ENCODE measurements around the gene NDUFB11.

Gene NDUFB11

DNA sequence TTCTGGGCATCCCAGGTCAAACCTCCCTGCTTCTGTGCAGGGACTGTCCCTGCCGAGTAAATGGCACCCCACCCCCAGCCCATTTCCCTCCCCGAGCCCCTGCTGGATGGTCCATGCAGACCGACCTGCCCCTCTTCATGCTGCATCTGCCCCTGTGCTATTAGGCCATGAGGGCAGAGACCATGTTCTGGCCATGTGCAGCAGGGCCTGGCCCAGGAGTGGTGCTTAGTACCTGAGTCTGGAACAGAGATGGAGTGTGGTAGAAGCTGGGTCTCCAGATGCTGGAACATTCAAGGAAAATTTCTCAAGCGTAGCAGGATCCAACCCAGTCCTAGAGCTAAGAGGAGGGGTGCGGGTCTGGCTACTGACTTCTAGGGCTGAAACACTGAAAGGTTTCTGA lies 33.8 kb upstream of the NDUFB11 start:
- H3K27ac ChIP-seq (replicated peaks), result no peak overlapping the region
- H3K27me3 ChIP-seq (ENCODE audit: insufficient read depth, poor library complexity, severe bottlenecking), result no peaks in the 10 kb centered on the region
- DNase-seq (ENCODE audit: low read depth in 1 of 2, low spot score in 1 of 2), result no peak
- no peak for TF ChIP-seq POLR2AphosphoS5 (IDR thresholded peaks at IDR 0.05; ENCODE audit: low read depth)
- no peak for TF ChIP-seq GABPA (IDR thresholded peaks at IDR 0.05; ENCODE audit: low read depth)
- TF ChIP-seq, protein P1, sequence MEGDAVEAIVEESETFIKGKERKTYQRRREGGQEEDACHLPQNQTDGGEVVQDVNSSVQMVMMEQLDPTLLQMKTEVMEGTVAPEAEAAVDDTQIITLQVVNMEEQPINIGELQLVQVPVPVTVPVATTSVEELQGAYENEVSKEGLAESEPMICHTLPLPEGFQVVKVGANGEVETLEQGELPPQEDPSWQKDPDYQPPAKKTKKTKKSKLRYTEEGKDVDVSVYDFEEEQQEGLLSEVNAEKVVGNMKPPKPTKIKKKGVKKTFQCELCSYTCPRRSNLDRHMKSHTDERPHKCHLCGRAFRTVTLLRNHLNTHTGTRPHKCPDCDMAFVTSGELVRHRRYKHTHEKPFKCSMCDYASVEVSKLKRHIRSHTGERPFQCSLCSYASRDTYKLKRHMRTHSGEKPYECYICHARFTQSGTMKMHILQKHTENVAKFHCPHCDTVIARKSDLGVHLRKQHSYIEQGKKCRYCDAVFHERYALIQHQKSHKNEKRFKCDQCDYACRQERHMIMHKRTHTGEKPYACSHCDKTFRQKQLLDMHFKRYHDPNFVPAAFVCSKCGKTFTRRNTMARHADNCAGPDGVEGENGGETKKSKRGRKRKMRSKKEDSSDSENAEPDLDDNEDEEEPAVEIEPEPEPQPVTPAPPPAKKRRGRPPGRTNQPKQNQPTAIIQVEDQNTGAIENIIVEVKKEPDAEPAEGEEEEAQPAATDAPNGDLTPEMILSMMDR (IDR thresholded peaks at IDR 0.05; ENCODE audit: insufficient read depth, low read length), result no peak
- no peak for TF ChIP-seq SPI1 (IDR thresholded peaks at IDR 0.05; ENCODE audit: borderline replicate concordance, low read depth)
- TF ChIP-seq, protein P2, sequence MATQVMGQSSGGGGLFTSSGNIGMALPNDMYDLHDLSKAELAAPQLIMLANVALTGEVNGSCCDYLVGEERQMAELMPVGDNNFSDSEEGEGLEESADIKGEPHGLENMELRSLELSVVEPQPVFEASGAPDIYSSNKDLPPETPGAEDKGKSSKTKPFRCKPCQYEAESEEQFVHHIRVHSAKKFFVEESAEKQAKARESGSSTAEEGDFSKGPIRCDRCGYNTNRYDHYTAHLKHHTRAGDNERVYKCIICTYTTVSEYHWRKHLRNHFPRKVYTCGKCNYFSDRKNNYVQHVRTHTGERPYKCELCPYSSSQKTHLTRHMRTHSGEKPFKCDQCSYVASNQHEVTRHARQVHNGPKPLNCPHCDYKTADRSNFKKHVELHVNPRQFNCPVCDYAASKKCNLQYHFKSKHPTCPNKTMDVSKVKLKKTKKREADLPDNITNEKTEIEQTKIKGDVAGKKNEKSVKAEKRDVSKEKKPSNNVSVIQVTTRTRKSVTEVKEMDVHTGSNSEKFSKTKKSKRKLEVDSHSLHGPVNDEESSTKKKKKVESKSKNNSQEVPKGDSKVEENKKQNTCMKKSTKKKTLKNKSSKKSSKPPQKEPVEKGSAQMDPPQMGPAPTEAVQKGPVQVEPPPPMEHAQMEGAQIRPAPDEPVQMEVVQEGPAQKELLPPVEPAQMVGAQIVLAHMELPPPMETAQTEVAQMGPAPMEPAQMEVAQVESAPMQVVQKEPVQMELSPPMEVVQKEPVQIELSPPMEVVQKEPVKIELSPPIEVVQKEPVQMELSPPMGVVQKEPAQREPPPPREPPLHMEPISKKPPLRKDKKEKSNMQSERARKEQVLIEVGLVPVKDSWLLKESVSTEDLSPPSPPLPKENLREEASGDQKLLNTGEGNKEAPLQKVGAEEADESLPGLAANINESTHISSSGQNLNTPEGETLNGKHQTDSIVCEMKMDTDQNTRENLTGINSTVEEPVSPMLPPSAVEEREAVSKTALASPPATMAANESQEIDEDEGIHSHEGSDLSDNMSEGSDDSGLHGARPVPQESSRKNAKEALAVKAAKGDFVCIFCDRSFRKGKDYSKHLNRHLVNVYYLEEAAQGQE (IDR thresholded peaks at IDR 0.05; ENCODE audit: insufficient replicate concordance, low read depth), result no peak
- H3K4me3 ChIP-seq (replicated peaks; ENCODE audit: insufficient read depth, low read length), result no peak overlapping the region

DNA sequence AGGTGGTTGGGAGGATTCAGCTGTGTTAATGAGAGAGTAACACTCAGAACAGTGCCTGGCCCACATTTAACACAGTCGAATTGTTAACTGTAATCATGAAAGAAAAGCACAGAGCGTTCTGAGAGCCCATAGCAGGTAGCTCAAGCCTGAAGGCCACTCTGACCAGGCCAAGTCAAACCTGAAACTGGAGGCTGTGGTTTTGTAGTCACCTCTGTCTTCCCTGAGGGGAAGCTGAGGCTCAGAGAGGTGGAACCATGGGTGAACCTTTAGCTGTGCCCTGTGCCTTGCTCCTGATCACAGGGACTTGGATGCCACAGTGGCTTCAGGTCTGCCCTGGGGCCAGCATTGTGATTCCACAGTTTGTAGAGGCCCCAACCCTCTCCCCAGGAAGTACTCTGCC lies 32.6 kb upstream of the NDUFB11 start:
- Histone ChIP-seq H3K4me3 (replicated peaks; ENCODE audit: insufficient read depth, low read length) (no peak overlapping the region), H3K27ac (replicated peaks) (no peak overlapping the region), H3K27me3 (ENCODE audit: insufficient read depth, poor library complexity, severe bottlenecking) (no peaks in the 10 kb centered on the region)
- TF ChIP-seq SPI1 (IDR thresholded peaks at IDR 0.05; ENCODE audit: borderline replicate concordance, low read depth) (no peak), GABPA (IDR thresholded peaks at IDR 0.05; ENCODE audit: low read depth) (no peak), POLR2AphosphoS5 (IDR thresholded peaks at IDR 0.05; ENCODE audit: low read depth) (no peak)
- TF ChIP-seq, protein P1 (IDR thresholded peaks at IDR 0.05; ENCODE audit: insufficient read depth, low read length), result no peak
- TF ChIP-seq, protein P2 (IDR thresholded peaks at IDR 0.05; ENCODE audit: insufficient replicate concordance, low read depth), result no peak
- no peak for DNase-seq (ENCODE audit: low read depth in 1 of 2, low spot score in 1 of 2)

DNA sequence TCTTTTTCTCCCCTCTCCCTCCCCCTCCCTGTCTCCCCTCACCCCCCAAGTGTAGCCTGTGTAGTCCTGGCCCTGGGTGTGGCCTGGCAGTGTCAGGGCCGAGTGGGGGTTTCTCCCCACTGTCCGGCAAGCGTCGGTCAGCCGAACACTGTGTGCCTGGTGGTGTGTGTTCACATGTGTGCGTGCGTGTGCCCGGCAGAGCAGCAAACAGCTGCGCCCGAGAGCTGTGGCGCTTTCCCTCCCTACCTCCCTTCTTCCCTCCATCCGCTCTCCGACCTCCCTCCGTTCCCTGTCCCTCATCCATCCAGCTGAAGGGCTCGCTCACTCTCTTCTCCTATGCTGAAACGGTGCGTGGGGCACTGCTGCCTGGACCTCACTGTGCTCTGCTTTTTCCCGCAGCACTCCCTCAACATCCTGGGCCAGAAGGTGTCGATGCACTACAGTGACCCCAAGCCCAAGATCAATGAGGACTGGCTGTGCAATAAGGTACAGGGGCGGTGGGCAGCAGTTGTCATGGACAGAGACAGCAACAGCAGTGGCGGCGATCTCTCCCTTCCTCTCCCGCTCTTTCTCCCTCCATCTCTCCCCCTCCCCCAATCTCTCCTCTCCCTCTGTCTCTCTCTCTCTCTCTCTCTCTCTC lies 31.7 kb upstream of the NDUFB11 start:
- H3K27ac ChIP-seq (replicated peaks), result no peak overlapping the region
- DNase-seq (ENCODE audit: low read depth in 1 of 2, low spot score in 1 of 2), result no peak
- H3K4me3 ChIP-seq (replicated peaks; ENCODE audit: insufficient read depth, low read length), result no peak overlapping the region
- TF ChIP-seq POLR2AphosphoS5 (IDR thresholded peaks at IDR 0.05; ENCODE audit: low read depth) (no peak), GABPA (IDR thresholded peaks at IDR 0.05; ENCODE audit: low read depth) (no peak), SPI1 (IDR thresholded peaks at IDR 0.05; ENCODE audit: borderline replicate concordance, low read depth) (no peak)
- no peaks in the 10 kb centered on the region for H3K27me3 ChIP-seq (ENCODE audit: insufficient read depth, poor library complexity, severe bottlenecking)

DNA sequence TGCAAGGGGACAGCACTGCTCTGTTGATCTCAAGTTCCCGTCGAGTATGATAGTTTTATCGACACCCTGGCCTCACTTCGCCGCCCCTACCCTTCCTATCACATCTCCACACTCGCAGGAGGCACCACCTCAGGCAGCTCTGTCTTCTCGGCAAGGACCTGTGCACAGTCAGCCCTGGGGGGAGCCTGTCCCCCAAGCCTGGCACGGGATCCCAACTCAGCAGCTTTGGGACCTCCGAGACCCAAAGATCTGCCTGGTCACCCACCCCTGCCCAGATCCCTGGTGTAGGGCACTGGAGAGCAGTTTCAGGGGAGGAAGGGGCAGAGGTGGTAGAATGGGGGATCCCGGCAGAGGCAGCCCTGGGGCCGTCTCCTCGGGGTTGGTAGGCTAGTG lies 31.1 kb upstream of the NDUFB11 start:
- TF ChIP-seq, protein P2 (IDR thresholded peaks at IDR 0.05; ENCODE audit: insufficient replicate concordance, low read depth), result no peak
- TF ChIP-seq POLR2AphosphoS5 (IDR thresholded peaks at IDR 0.05; ENCODE audit: low read depth), result no peak
- TF ChIP-seq SPI1 (IDR thresholded peaks at IDR 0.05; ENCODE audit: borderline replicate concordance, low read depth), result no peak
- TF ChIP-seq GABPA (IDR thresholded peaks at IDR 0.05; ENCODE audit: low read depth), result no peak
- TF ChIP-seq, protein P1 (IDR thresholded peaks at IDR 0.05; ENCODE audit: insufficient read depth, low read length), result no peak

More for the DNA sequence above, 31.1 kb upstream of the NDUFB11 start:
- no peak overlapping the region for H3K27ac ChIP-seq (replicated peaks)
- no peak for DNase-seq (ENCODE audit: low read depth in 1 of 2, low spot score in 1 of 2)
- no peak overlapping the region for H3K4me3 ChIP-seq (replicated peaks; ENCODE audit: insufficient read depth, low read length)
- no peaks in the 10 kb centered on the region for H3K27me3 ChIP-seq (ENCODE audit: insufficient read depth, poor library complexity, severe bottlenecking)

All from HL-60 (cell line).